Nephron progenitor cell (in vitro differentiated cells): ENCODE results near the gene ARID3B.

Source experiments
- DNase-seq: peaks from one replicate; pipeline ENCODE4 v3.0.0; 2021
- H3K27ac Mint-ChIP-seq: 2 replicates; pipeline ENCODE4 v1.8.0; 2021; ENCODE audit warnings: mild to moderate bottlenecking, moderate library complexity, mixed read lengths
- H3K27me3 Mint-ChIP-seq: 2 replicates; pipeline ENCODE4 v1.8.0; 2021; ENCODE audit warnings: mild to moderate bottlenecking, low read depth, mixed read lengths; ENCODE audit not compliant: poor library complexity
- H3K36me3 Mint-ChIP-seq: 2 replicates; pipeline ENCODE4 v1.8.0; 2021; ENCODE audit warnings: low read depth, mixed read lengths
- H3K4me1 Mint-ChIP-seq: 2 replicates; pipeline ENCODE4 v1.8.0; 2021; ENCODE audit warnings: mixed read lengths
- H3K4me3 Mint-ChIP-seq: 2 replicates; pipeline ENCODE4 v1.8.0; 2021; ENCODE audit warnings: mild to moderate bottlenecking, moderate library complexity, mixed read lengths
- H3K9me3 Mint-ChIP-seq: 2 replicates; pipeline ENCODE4 v1.8.0; 2021; ENCODE audit warnings: mild to moderate bottlenecking, moderate library complexity, mixed read lengths
- TF ChIP-seq, protein P1 (sequence below): fragments of 200-600 bp; sonication (generic); IDR thresholded peaks from 2 replicates; pipeline ENCODE4 v1.5.0; 2021; ENCODE audit warnings: antibody characterized with exemption

ARID3B gene

GRCh38 chr15:74540161-74540760 lies 759 bp upstream of the ARID3B start:
- Mint-ChIP-seq H3K27ac (peak overlapping the region; percentile 99), H3K4me1 (peaks cover 59% of the 10 kb centered on the region), H3K27me3 (peaks cover 8% of the 10 kb centered on the region), H3K36me3 (peaks cover under 1% of the 10 kb centered on the region), H3K9me3 (no peaks in the 10 kb centered on the region), H3K4me3 (peak overlapping the region; percentile 99)
- TF ChIP-seq, protein P1, sequence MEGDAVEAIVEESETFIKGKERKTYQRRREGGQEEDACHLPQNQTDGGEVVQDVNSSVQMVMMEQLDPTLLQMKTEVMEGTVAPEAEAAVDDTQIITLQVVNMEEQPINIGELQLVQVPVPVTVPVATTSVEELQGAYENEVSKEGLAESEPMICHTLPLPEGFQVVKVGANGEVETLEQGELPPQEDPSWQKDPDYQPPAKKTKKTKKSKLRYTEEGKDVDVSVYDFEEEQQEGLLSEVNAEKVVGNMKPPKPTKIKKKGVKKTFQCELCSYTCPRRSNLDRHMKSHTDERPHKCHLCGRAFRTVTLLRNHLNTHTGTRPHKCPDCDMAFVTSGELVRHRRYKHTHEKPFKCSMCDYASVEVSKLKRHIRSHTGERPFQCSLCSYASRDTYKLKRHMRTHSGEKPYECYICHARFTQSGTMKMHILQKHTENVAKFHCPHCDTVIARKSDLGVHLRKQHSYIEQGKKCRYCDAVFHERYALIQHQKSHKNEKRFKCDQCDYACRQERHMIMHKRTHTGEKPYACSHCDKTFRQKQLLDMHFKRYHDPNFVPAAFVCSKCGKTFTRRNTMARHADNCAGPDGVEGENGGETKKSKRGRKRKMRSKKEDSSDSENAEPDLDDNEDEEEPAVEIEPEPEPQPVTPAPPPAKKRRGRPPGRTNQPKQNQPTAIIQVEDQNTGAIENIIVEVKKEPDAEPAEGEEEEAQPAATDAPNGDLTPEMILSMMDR = no peak
- DNase-seq = peak; percentile 25

GRCh38 chr15:74541494-74542165 lies 610 bp downstream of the ARID3B start:
- Mint-ChIP-seq H3K36me3 (peaks cover 14% of the 10 kb centered on the region), H3K27ac (peak overlapping the region; percentile 95), H3K9me3 (no peaks in the 10 kb centered on the region), H3K4me3 (peak overlapping the region; percentile 99), H3K27me3 (peaks cover 6% of the 10 kb centered on the region), H3K4me1 (peaks cover 72% of the 10 kb centered on the region)
- TF ChIP-seq, protein P1 = no peak
- peak; percentile 42 for DNase-seq

DNA sequence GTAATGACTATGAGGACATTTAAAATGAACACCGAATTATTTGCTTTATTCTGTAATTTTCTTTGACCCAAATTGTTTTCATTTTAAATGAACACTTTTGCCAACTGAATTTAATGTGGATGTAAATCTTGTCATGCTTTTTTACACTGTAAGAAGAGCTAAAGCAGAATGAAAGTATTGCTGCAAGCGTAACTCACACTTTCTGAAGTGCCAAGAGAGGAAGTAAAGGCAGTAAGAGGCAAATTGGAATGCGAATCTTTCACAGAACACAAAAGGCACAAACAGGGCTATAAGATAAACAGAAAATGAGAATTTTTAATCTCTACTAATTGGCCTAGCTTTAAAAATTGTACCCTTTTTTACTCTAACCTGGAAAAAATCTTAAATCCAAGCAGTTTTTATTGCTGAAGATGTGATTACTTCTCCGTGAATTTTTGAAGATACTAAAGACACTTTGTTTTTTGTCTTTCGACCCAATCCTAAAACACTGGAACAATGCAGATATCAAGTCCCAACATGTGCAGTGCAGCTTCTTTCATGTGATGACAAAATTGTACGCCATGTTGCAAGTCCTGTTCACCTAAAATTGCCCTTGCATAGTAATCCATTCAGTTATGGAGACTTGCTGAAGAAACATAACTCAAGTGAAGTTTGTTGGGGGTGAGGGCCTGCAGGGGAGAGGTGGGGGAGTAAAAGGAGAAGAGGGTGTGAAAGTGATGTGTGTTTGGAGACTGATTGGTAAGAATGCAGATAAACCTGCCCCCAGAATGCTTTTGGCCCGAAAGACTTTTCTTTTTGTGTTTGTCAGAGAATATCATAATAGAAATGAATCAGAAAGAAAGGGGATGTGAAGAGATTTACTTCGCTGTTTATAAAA lies 1.4 kb downstream of the ARID3B start:
- peaks cover 78% of the 10 kb centered on the region for H3K4me1 Mint-ChIP-seq
- peak overlapping the region; percentile 95 for H3K27ac Mint-ChIP-seq
- TF ChIP-seq, protein P1 = no peak
- peaks cover 22% of the 10 kb centered on the region for H3K36me3 Mint-ChIP-seq
- H3K27me3 Mint-ChIP-seq = peaks cover 4% of the 10 kb centered on the region
- H3K9me3 Mint-ChIP-seq = no peaks in the 10 kb centered on the region
- peak overlapping the region; percentile 99 for H3K4me3 Mint-ChIP-seq
- no peak for DNase-seq

DNA sequence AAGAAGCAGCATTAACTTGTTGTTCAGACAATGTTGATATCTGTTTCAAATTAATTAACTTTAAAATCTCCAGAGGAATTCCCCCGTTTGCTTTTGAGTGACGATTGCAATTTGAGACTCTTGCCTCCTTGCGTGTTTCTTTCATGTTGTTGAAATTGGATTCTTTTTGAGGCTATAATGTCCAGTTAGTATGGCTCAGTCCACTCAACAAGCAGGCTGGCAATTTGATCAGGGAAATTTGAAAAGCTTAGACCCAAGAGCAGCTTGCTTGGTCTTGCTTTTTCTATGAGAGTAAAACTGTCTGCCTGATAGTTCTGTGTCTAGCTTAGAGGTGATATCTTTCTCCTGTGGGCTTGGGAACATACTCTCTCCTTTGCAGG lies 2.0 kb downstream of the ARID3B start:
- peaks cover 83% of the 10 kb centered on the region for H3K4me1 Mint-ChIP-seq
- TF ChIP-seq, protein P1 = no peak

DNA sequence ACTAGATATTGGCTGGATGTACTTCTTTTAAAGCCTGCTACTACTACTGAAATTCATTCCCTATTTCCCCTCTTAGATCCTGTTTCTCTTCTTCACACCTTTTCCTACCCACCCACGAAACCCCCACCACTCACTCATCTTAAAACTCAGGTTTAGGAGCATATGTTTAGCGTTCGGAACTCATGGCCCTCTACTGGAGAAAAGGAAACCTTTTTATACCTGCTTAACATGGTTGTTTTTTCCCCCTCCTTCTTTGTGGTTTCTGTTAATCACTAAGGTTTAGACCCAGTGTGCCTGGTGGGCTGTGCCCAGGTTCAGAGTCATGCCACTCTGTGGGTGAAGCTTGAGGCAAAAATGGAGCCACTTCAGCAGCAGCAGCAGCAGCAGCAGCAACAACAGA lies 2.6 kb downstream of the ARID3B start:
- no peak for DNase-seq
- TF ChIP-seq, protein P1 = peak; percentile 13
- Mint-ChIP-seq H3K9me3 (no peaks in the 10 kb centered on the region), H3K27me3 (peaks cover 4% of the 10 kb centered on the region), H3K36me3 (peaks cover 34% of the 10 kb centered on the region), H3K4me1 (peaks cover 85% of the 10 kb centered on the region), H3K4me3 (peak overlapping the region; percentile 99), H3K27ac (peak overlapping the region; percentile 21)

More for the DNA sequence above, 2.0 kb downstream of the ARID3B start:
- Mint-ChIP-seq H3K4me3 (peak overlapping the region; percentile 99), H3K9me3 (no peaks in the 10 kb centered on the region), H3K27ac (no peak overlapping the region), H3K27me3 (peaks cover 4% of the 10 kb centered on the region), H3K36me3 (peaks cover 28% of the 10 kb centered on the region)
- no peak for DNase-seq
